T-helper 17 cell (primary cell): ENCODE measurements around the gene MAGEE2. TPM values are rescaled to one million over a fixed set of nuclear protein-coding genes. Genes with fewer than 3 reads are reported as not detected.
A peak's percentile ranks its signal among the peaks of the same experiment; 100 is the strongest.
"Not testable (repeated sequence)": the region's sequence is repeated elsewhere in the genome, so short reads cannot be mapped to it uniquely, and the experiment has no call there.

Experiments used
- ATAC-seq: fragments of 150-1000 bp; cut with Tn5 transposase; 2 replicates; pipeline ENCODE4 v1.10.0; 2021; ENCODE audit warnings: mild to moderate bottlenecking, moderate library complexity
- DNase-seq, 3 donors: peaks; one replicate each; pipeline versions ENCODE4 v3.0.0 to v3.0.0-alpha.2; 2020 to 2021
- H3K9me3 ChIP-seq: one replicate; pipeline ENCODE4 v1.7.0; 2013; ENCODE audit warnings: low read length, mild to moderate bottlenecking; ENCODE audit not compliant: control insufficient read depth, poor library complexity, severe bottlenecking
- H3K27ac Mint-ChIP-seq: one replicate; pipeline ENCODE4 v1.8.0; 2022; ENCODE audit warnings: mild to moderate bottlenecking, moderate library complexity, mixed read lengths
- H3K27me3 Mint-ChIP-seq: one replicate; pipeline ENCODE4 v1.8.0; 2022; ENCODE audit warnings: mixed read lengths
- H3K36me3 Mint-ChIP-seq: one replicate; pipeline ENCODE4 v1.8.0; 2022; ENCODE audit warnings: low read depth, mixed read lengths
- H3K4me1 Mint-ChIP-seq: one replicate; pipeline ENCODE4 v1.8.0; 2022; ENCODE audit warnings: mild to moderate bottlenecking, mixed read lengths
- H3K4me3 Mint-ChIP-seq: one replicate; pipeline ENCODE4 v1.8.0; 2022; ENCODE audit warnings: mild to moderate bottlenecking, moderate library complexity, mixed read lengths
- total RNA-seq, 4 donors: library from RNA in 2 of 4; stranded (reverse) in 2 of 4; gene quantifications; one replicate each; pipeline ENCODE4 v1.2.3 and lab custom pipeline; 2022 to 2026

The MAGEE2 gene, protein sequence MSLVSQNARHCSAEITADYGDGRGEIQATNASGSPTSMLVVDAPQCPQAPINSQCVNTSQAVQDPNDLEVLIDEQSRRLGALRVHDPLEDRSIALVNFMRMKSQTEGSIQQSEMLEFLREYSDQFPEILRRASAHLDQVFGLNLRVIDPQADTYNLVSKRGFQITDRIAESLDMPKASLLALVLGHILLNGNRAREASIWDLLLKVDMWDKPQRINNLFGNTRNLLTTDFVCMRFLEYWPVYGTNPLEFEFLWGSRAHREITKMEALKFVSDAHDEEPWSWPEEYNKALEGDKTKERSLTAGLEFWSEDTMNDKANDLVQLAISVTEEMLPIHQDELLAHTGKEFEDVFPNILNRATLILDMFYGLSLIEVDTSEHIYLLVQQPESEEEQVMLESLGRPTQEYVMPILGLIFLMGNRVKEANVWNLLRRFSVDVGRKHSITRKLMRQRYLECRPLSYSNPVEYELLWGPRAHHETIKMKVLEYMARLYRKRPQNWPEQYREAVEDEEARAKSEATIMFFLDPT
- total RNA-seq = not detected
- total RNA-seq (lab: John Stamatoyannopoulos, UW) = 0 reads per million in 2 donors

DNA sequence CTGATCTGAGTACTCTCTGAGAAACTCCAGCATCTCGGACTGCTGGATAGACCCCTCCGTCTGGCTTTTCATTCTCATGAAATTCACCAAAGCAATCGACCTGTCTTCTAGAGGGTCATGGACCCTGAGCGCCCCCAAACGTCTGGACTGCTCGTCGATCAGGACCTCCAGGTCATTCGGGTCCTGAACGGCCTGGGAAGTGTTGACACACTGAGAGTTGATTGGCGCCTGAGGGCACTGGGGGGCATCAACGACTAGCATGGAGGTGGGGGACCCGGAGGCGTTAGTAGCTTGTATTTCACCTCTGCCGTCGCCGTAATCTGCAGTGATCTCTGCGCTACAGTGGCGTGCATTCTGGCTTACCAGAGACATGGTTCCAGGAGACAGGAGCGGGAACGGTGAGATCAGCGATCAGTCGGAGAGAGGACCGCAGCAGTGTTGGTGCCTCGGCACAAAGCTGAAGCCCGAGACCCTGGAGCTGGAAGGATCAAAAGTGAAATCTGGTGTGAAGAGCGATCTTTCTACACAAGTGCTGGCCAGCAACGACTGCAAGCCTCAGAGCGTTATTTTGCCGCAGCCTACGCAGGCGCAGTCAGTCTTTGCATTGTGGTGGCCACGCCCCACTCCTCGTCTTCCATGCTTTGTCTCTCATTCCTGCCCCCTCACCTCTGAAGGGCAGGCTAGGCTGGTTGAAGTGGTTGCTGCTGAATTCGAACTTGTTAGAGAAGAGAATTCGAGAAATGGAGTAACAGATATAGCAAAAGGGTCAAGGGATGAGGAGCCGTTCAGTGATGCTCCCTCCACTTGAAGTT, at the start of gene MAGEE2:
TSS of gene MAGEE2 (minus strand) at position 575 of the 812 bp plus-strand sequence. CDS start at position 372, 203 bp downstream.
- H3K9me3 ChIP-seq = no peaks in the 10 kb centered on the region
- Mint-ChIP-seq H3K27ac (peak within 1 kb of the TSS; percentile 47), H3K4me3 (peak within 1 kb of the TSS; percentile 86), H3K27me3 (peaks cover 18% of the 10 kb centered on the region), H3K36me3 (no peaks in the 10 kb centered on the region), H3K4me1 (peaks cover 5% of the 10 kb centered on the region)
- no peak for DNase-seq
- ATAC-seq = peak; percentile 25

DNA sequence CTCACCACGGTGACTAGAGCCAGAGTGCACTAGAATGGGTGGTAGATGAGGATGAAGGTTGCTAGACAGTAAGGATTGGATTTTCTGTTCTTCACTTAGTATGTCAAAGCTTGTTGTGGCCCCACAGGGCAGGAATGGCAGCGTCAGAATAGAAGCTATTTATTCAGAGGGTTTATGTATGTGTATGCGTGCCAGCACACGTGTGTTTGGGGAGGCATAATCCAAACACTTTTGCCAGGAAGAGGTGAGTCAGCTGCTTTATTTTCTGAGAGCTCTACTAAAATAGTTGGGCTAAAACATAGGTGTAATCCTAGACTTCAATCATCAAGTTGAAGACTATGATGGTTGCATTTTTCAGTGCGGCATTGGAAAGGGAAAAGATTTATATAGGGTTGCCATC, 1.2 kb upstream of the MAGEE2 start:
- no peaks in the 10 kb centered on the region for H3K9me3 ChIP-seq
- Mint-ChIP-seq H3K4me3 (no peak overlapping the region), H3K36me3 (no peaks in the 10 kb centered on the region), H3K27me3 (peaks cover 13% of the 10 kb centered on the region), H3K27ac (no peak overlapping the region), H3K4me1 (peaks cover 5% of the 10 kb centered on the region)
- ATAC-seq (no peak), DNase-seq (no peak)

DNA sequence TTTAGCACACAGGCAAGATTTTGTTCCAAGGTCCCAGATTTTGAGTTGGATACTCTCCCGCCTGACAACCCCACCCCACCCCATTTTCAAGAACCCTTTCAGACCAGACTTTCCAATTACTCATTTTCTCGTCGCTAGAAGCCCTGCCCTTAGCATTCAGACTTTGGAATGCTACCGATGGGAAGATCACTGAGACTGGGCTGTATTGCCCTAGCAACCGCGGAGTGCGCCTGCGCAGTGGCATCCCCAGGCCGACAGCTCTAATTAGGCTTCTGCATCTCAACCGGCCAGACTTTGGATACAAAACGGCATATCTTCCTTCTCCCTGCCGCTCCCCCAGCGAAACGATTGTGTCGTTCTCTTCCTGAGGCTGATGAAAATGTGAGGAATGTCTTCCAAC, 3.4 kb downstream of the MAGEE2 start:
- H3K36me3 Mint-ChIP-seq = no peaks in the 10 kb centered on the region
- peaks cover 18% of the 10 kb centered on the region for H3K27me3 Mint-ChIP-seq
- H3K4me1 Mint-ChIP-seq = peaks cover 5% of the 10 kb centered on the region
- H3K9me3 ChIP-seq = no peaks in the 10 kb centered on the region
- no peak for DNase-seq
- no peak for ATAC-seq
- H3K4me3 Mint-ChIP-seq = no peak overlapping the region
- no peak overlapping the region for H3K27ac Mint-ChIP-seq

DNA sequence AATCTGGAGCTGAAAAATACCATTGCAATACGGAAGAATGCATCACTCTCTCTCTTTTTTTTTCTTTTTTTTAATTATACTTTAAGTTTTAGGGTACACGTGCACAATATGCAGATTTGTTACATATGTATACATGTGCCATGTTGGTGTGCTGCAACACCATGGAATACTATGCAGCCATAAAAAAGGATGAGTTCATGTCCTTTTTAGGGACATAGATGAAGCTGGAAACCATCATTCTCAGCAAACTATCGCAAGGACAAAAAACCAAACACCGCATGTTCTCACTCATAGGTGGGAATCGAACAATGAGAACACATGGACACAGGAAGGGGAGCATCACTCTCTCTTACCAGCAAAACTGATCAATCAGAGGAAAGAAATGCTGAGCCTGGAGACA, 17.0 kb downstream of the MAGEE2 start:
- not testable (repeated sequence) for ATAC-seq, H3K27me3 Mint-ChIP-seq, H3K4me3 Mint-ChIP-seq, H3K4me1 Mint-ChIP-seq, DNase-seq, H3K27ac Mint-ChIP-seq, H3K9me3 ChIP-seq, H3K36me3 Mint-ChIP-seq

DNA sequence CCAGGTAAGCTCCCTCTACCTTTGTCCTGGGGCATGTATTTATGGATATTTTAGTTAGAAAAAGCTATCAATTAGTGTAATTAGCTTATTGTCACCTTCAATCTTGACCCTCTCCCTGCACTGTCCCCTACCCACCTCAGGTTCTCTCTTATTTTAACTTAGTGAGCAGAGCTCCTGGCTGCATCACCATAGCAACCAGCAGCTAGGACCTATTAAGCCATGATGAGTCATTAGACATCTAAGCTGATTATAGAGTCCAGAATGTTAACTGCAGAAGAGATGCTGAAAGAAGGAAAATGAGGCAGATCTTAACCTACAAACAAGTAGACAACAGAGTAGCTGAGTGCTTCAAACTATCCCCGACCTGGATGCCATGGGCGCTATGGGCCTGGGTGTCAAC, 36.6 kb downstream of the MAGEE2 start:
- H3K4me1 Mint-ChIP-seq = peaks cover 5% of the 10 kb centered on the region
- H3K36me3 Mint-ChIP-seq = no peaks in the 10 kb centered on the region
- H3K27ac Mint-ChIP-seq = no peak overlapping the region
- H3K4me3 Mint-ChIP-seq = no peak overlapping the region
- ATAC-seq (no peak), DNase-seq (no peak)
- H3K27me3 Mint-ChIP-seq = no peaks in the 10 kb centered on the region
- no peaks in the 10 kb centered on the region for H3K9me3 ChIP-seq

DNA sequence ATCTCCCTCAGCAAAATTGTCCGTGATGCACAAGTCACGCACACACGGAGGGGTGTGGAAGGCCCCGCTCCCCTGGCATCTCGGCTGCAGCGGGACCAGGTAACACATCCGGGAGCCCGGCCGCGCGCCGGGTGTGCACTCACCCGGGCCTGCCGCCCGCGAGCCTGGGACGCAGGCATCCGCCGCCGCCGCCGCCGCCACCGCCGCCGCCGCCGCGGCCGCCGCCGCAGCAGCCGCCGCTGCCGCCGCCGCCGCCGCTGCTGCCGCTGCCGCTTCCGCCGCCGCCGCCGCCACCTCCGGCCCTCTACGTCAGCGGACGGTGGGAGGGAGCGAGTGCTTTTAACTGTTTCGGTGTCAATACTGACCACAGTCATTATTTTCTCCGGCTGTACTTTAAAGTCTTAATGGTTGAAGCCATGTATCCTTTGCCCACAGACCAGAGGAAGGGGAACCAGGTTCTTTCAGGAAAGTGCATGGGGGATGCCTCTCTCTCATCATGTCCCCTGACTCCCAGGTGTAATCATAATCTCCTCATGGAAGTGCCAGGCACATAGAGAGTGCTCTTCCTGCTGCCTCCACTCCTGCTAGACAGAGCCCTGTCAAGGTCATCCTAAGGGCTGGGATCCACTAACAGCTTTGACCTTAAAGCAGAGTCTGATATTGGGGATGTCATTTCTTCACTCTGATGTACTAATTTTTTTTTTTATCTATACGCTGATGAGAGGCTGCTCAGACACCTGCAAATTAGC, 38.0 kb downstream of the MAGEE2 start:
- peak; percentile 58 for ATAC-seq
- H3K4me1 Mint-ChIP-seq = peaks cover 5% of the 10 kb centered on the region

More for the DNA sequence above, 38.0 kb downstream of the MAGEE2 start:
- DNase-seq = peak in 2 of 3 donors; percentile 4 to 7
- H3K27ac Mint-ChIP-seq = peak overlapping the region; percentile 39
- peak overlapping the region; percentile 81 for H3K4me3 Mint-ChIP-seq
- H3K27me3 Mint-ChIP-seq = no peaks in the 10 kb centered on the region
- H3K9me3 ChIP-seq = no peaks in the 10 kb centered on the region
- H3K36me3 Mint-ChIP-seq = no peaks in the 10 kb centered on the region
